Testis (tissue), 3 donors: Measurements from ENCODE around the gene TM4SF20. TPM values are rescaled to one million over a fixed set of nuclear protein-coding genes. Genes with fewer than 3 reads are reported as not detected.

Experiments used
- DNase-seq: peaks from one replicate; pipeline ENCODE4 v3.0.0-alpha.2; 2019
- H3K27ac ChIP-seq, 2 donors: fragments of 200-600 bp; sonication (generic); one replicate each; pipeline ENCODE4 v1.5.1; 2019
- H3K27me3 ChIP-seq: fragments of 200-600 bp; sonication (generic); one replicate; pipeline ENCODE4 v1.5.1; 2019
- H3K36me3 ChIP-seq: fragments of 200-600 bp; sonication (generic); one replicate; pipeline ENCODE4 v1.5.1; 2017; ENCODE audit warnings: low read depth; ENCODE audit errors: missing control alignments
- H3K4me1 ChIP-seq: fragments of 200-600 bp; sonication (generic); one replicate; pipeline ENCODE4 v1.5.1; 2019
- H3K4me3 ChIP-seq, 2 donors: fragments of 200-600 bp; sonication (generic); one replicate each; pipeline ENCODE4 v1.5.1; 2017 to 2019
- H3K9me3 ChIP-seq: fragments of 200-600 bp; sonication (generic); one replicate; pipeline ENCODE4 v1.5.1; 2017
- CTCF ChIP-seq, 3 experiments: fragments of 450-650 bp in 2 of 3; fragments of 200-600 bp in 1 of 3; sonication (generic) in 1 of 3; IDR thresholded peaks; one replicate each; pipeline ENCODE4 v1.5.1; 2016 to 2019; ENCODE audit warnings: antibody characterized with exemption in 3 of 3, mild to moderate bottlenecking in 2 of 3, moderate library complexity in 1 of 3
- POLR2A ChIP-seq: fragments of 450-650 bp; IDR thresholded peaks from one replicate; pipeline ENCODE4 v1.6.1; 2017; ENCODE audit warnings: antibody characterized with exemption, mild to moderate bottlenecking, moderate library complexity
- WGBS, 2 donors: methylation state at CpG; one replicate each; pipeline ENCODE4 v1.1.5; 2018; 5-methylcytosine and 5-hydroxymethylcytosine counted together
- intact Hi-C: fragments of 100-400 bp; cut with DNase I; formaldehyde crosslinking; loops from one replicate; pipeline ENCODE4 v1.15.1; 2023; ENCODE audit warnings: low total_unique reads
- polyA plus RNA-seq: library from polyadenylated mRNA; stranded (reverse); fragments of 350-450 nt; fragmentation: Illumina TruSeq; extraction: RNeasy Lipid Tissue Mini Kit (QIAGEN cat#74804); gene quantifications from one replicate; pipeline ENCODE4 v1.2.3, GENCODE V29; 2014; ENCODE audit warnings: low read depth, low replicate concordance; ENCODE audit not compliant: insufficient read depth
- total RNA-seq, 2 donors: library from RNA; depleted of rRNA; stranded (reverse); fragments of >200 nt; gene quantifications; one replicate each; pipeline ENCODE4 v1.2.3, GENCODE V29; 2016

The TM4SF20 gene
- total and polyA plus RNA-seq, 3 donors from 2014 or later, result 0.79 to 5.5 (median 2.2) TPM

- Histone ChIP-seq H3K4me1 (no peaks in the 10 kb centered on the region), H3K9me3 (no peaks in the 10 kb centered on the region), H3K4me3 (no peak overlapping the region), H3K27me3 (no peaks in the 10 kb centered on the region), H3K36me3 (no peaks in the 10 kb centered on the region), H3K27ac (no peak overlapping the region)
- no peak for DNase-seq
- intact Hi-C loops, result no loop called here
- TF ChIP-seq POLR2A (no peak), CTCF (IDR thresholded peaks at IDR 0.05) (no peak)
- 88 to 90% methylated on average over 5 to 31 of the region's 33 CpGs for WGBS, 2 donors
Observed at GRCh38 chr2:227320305-227321094, 58.6 kb downstream of the TM4SF20 start.

GRCh38 chr2:227317834-227318233, 61.3 kb downstream of the TM4SF20 start:
- no peak overlapping the region for H3K4me3 ChIP-seq
- no peak overlapping the region for H3K27ac ChIP-seq
- WGBS, 2 donors, result 85 to 91% methylated on average over 2 of the region's 2 CpGs
- no peak for TF ChIP-seq POLR2A
- TF ChIP-seq CTCF (IDR thresholded peaks at IDR 0.05), result no peak
- H3K9me3 ChIP-seq, result no peaks in the 10 kb centered on the region
- DNase-seq, result no peak
- H3K36me3 ChIP-seq, result no peaks in the 10 kb centered on the region
- no peaks in the 10 kb centered on the region for H3K27me3 ChIP-seq
- peaks cover 6% of the 10 kb centered on the region for H3K4me1 ChIP-seq
- intact Hi-C loops, result no loop called here

GRCh38 chr2:227313310-227313709, 65.8 kb downstream of the TM4SF20 start:
- intact Hi-C loops, result no loop called here
- no peak for DNase-seq
- WGBS, 2 donors, result 75 to 88% methylated on average over 1 of the region's 1 CpG

GRCh38 chr2:227312579-227312978, 66.5 kb downstream of the TM4SF20 start:
- DNase-seq, result no peak
- Histone ChIP-seq H3K4me1 (peaks cover 6% of the 10 kb centered on the region), H3K36me3 (no peaks in the 10 kb centered on the region), H3K4me3 (no peak overlapping the region), H3K27me3 (no peaks in the 10 kb centered on the region), H3K27ac (peak overlapping the region; percentile 48 to 50), H3K9me3 (no peaks in the 10 kb centered on the region)
- 37 to 54% methylated on average over 2 of the region's 2 CpGs for WGBS, 2 donors
- TF ChIP-seq POLR2A, result no peak
- intact Hi-C loops, result no loop called here

More at GRCh38 chr2:227313310-227313709, 65.8 kb downstream of the TM4SF20 start:
- Histone ChIP-seq H3K36me3 (no peaks in the 10 kb centered on the region), H3K4me3 (no peak overlapping the region), H3K27me3 (no peaks in the 10 kb centered on the region), H3K27ac (peak overlapping the region; percentile 31 to 50), H3K4me1 (peaks cover 6% of the 10 kb centered on the region), H3K9me3 (no peaks in the 10 kb centered on the region)
- TF ChIP-seq POLR2A (no peak), CTCF (IDR thresholded peaks at IDR 0.05) (no peak)

Other genes starting within 250 kb of the TM4SF20 start
- gene COL4A4, start 215.1 kb downstream of the TM4SF20 start, total RNA-seq, result 1 to 10 TPM; 3.0 to 4.1 TPM
- 3.4 TPM for gene COL4A4, start 215.1 kb downstream of the TM4SF20 start, polyA plus RNA-seq
- gene COL4A3, start 214.7 kb downstream of the TM4SF20 start, total RNA-seq, result 10 to 100 TPM in 1 of 2 donors, 1 to 10 TPM in 1; 9.0 to 11.0 TPM
- 3.7 TPM for gene COL4A3, start 214.7 kb downstream of the TM4SF20 start, polyA plus RNA-seq
- gene MFF, start 54.1 kb downstream of the TM4SF20 start, total RNA-seq, result 100 to 1,000 TPM; 318 to 368 TPM
- gene MFF, start 54.1 kb downstream of the TM4SF20 start, polyA plus RNA-seq, result 457 TPM
- not detected for gene SCYGR1, start 8.6 kb upstream of the TM4SF20 start, total RNA-seq
- gene SCYGR1, start 8.6 kb upstream of the TM4SF20 start, polyA plus RNA-seq, result not detected
- 100 to 1,000 TPM; 126 to 135 TPM for gene AGFG1, start 92.8 kb upstream of the TM4SF20 start, total RNA-seq
- 192 TPM for gene AGFG1, start 92.8 kb upstream of the TM4SF20 start, polyA plus RNA-seq
- gene SCYGR2, start 219.6 kb upstream of the TM4SF20 start, total RNA-seq, result not detected
- not detected for gene SCYGR2, start 219.6 kb upstream of the TM4SF20 start, polyA plus RNA-seq
- gene SCYGR3, start 235.5 kb upstream of the TM4SF20 start, total RNA-seq, result not detected
- gene SCYGR3, start 235.5 kb upstream of the TM4SF20 start, polyA plus RNA-seq, result not detected
- not detected for gene SCYGR4, start 238.2 kb upstream of the TM4SF20 start, total RNA-seq
- not detected for gene SCYGR4, start 238.2 kb upstream of the TM4SF20 start, polyA plus RNA-seq